Endometrial microvascular endothelial cells (primary cell): ENCODE measurements around the gene RTCA. TPM values are rescaled to one million over a fixed set of nuclear protein-coding genes. Genes with fewer than 3 reads are reported as not detected.
"Not testable (repeated sequence)": the region's sequence is repeated elsewhere in the genome, so short reads cannot be mapped to it uniquely, and the experiment has no call there.

ENCODE experiments used
- in situ Hi-C: cut with HindIII; loops from 2 replicates; pipeline ENCODE4 v1.10.0; 2017; ENCODE audit warnings: low sequenced_read_pairs, low pct_unique_long_range_greater_than_20kb; ENCODE audit errors: inconsistent ontology term
- total RNA-seq: library from RNA; depleted of rRNA; stranded (reverse); fragments of >200 nt; gene quantifications from one replicate; pipeline ENCODE4 v1.2.3, GENCODE V29; 2015; ENCODE audit errors: inconsistent ontology term

RTCA gene
- total RNA-seq, 1 donor from 2014 or later = 42.4 TPM

- in situ Hi-C loops = no loop called here
Measured at GRCh38 chr1:100300691-100301090, 34.7 kb downstream of the RTCA start.

GRCh38 chr1:100302739-100303138 is 36.7 kb downstream of the RTCA start:
- in situ Hi-C loops = no loop called here

GRCh38 chr1:100304227-100304626 is 38.2 kb downstream of the RTCA start:
- in situ Hi-C loops = no loop called here

- in situ Hi-C loops = no loop called here
Measured at GRCh38 chr1:100304921-100305320, 38.9 kb downstream of the RTCA start.

GRCh38 chr1:100305954-100306353 is 39.9 kb downstream of the RTCA start:
- in situ Hi-C loops = no loop called here

- in situ Hi-C loops = no loop called here
Measured at GRCh38 chr1:100306735-100307313, 40.8 kb downstream of the RTCA start.

- in situ Hi-C loops = no loop called here
Measured at GRCh38 chr1:100308777-100309176, 42.8 kb downstream of the RTCA start.

GRCh38 chr1:100309863-100310262 is 43.8 kb downstream of the RTCA start:
- in situ Hi-C loops = no loop called here

GRCh38 chr1:100313382-100313781 is 47.4 kb downstream of the RTCA start:
- in situ Hi-C loops = no loop called here

- in situ Hi-C loops = no loop called here
Measured at GRCh38 chr1:100316622-100317021, 50.6 kb downstream of the RTCA start.

- in situ Hi-C loops = no loop called here
Measured at GRCh38 chr1:100320311-100321099, 54.5 kb downstream of the RTCA start.

GRCh38 chr1:100321100-100321493 is 55.1 kb downstream of the RTCA start:
- in situ Hi-C loops = no loop called here

GRCh38 chr1:100321506-100321905 is 55.5 kb downstream of the RTCA start:
- in situ Hi-C loops = no loop called here

- in situ Hi-C loops = no loop called here
Measured at GRCh38 chr1:100322436-100323211, 56.6 kb downstream of the RTCA start.

- in situ Hi-C loops = no loop called here
Measured at GRCh38 chr1:100323419-100324106, 57.5 kb downstream of the RTCA start.

- in situ Hi-C loops = no loop called here
Measured at GRCh38 chr1:100325415-100326324, 59.7 kb downstream of the RTCA start.

- in situ Hi-C loops = not testable (repeated sequence)
Measured at GRCh38 chr1:100326325-100326670, 60.3 kb downstream of the RTCA start.

GRCh38 chr1:100328133-100328532 is 62.1 kb downstream of the RTCA start:
- in situ Hi-C loops = no loop called here
